K562 (cell line): Measurements from ENCODE around the gene SLC39A7. TPM values are rescaled to one million over a fixed set of nuclear protein-coding genes. Genes with fewer than 3 reads are reported as not detected.

Experiments
- ATF6 ChIP-seq: sonication (generic); formaldehyde crosslinking; IDR thresholded peaks from 2 replicates; pipeline ENCODE4 v1.4.0; 2020; ENCODE audit warnings: mild to moderate bottlenecking, missing genetic modification reagents
- ATF7 ChIP-seq: fragments of 450-650 bp; IDR thresholded peaks from 2 replicates; pipeline ENCODE4 v1.7.1; 2014; ENCODE audit warnings: mild to moderate bottlenecking, moderate library complexity
- MTA2 ChIP-seq: fragments of 450-650 bp; IDR thresholded peaks from 2 replicates; pipeline ENCODE4 v1.6.1; 2016; ENCODE audit warnings: low read depth
- ZNF518B ChIP-seq: fragments of 250-450 bp; sonication (Bioruptor Pico); IDR thresholded peaks from 2 replicates; pipeline ENCODE4 v1.5.0; 2021; ENCODE audit warnings: mild to moderate bottlenecking, moderate library complexity
- polyA plus RNA-seq, 8 experiments: library from polyadenylated mRNA; depleted of rRNA in 4 of 8; stranded (reverse) in 5 of 8; unstranded in 3 of 8; fragments of >200 nt; fragmentation: Nextera tagmentation in 2 of 8; fragmentation: Illumina TruSeq in 1 of 8; extraction: Ambion mirVana in 2 of 8; extraction: Trizol in 1 of 8; gene quantifications; 2 replicates each; pipeline versions ENCODE4 v1.2.1 to v1.2.3, GENCODE V29; 2011 to 2014; ENCODE audit warnings: inconsistent platforms in 1 of 8, missing spikeins in 1 of 8
- total RNA-seq, 7 experiments: library from RNA; depleted of rRNA in 6 of 7; stranded (reverse); fragments of >200 nt in 6 of 7; fragmentation: Illumina TruSeq in 2 of 7; extraction: Trizol in 2 of 7; gene quantifications; 2 replicates each; pipeline versions ENCODE4 v1.2.1 to v1.2.3, GENCODE V29; 2011 to 2021; ENCODE audit warnings: low replicate concordance in 1 of 7
- TF ChIP-seq, protein P1 (sequence below): sonication (generic); formaldehyde crosslinking; IDR thresholded peaks from 2 replicates; pipeline ENCODE4 v1.8.0; 2023; ENCODE audit warnings: mild to moderate bottlenecking, missing genetic modification reagents
- TF ChIP-seq, protein P2 (sequence below), 2 experiments: fragments of 450-650 bp; formaldehyde crosslinking in 1 of 2; IDR thresholded peaks; 2 replicates each; pipeline versions ENCODE4 v1.4.0 to v1.6.1; 2014 to 2020; ENCODE audit warnings: mild to moderate bottlenecking in 2 of 2, borderline replicate concordance in 1 of 2, low read depth in 1 of 2

SLC39A7 gene
- total and polyA plus RNA-seq, 9 of the 15 experiments (the other 6 are each of a cell fraction or from before 2014, with no cell fraction given): 21.7 to 169 (median 121) TPM

DNA sequence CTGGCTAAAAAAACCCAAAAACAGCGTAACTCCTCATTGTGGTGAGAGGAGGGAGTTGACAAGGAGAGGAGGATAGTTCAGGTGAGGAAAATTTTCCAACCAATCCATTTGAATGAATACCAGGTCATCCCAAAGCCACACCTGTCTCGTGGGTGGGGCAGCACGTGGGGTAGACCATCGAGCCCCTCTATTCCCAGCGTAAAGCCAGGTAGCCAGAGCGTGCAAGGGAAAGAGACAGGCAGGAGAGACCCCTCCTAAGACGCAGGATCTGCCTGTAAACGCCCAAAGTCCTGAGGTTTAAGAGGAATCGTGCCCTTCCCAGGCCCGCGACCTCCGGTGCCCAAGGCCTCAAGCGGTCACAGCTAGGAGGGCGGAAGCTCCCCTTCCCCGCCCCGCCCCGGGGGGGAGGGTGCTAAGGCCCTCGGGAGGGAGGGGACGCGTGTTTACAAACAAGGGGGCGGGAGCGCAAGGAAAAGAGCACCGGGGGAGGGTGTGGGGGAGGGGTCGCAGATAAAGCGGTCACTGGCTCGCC, 914 bp upstream of the SLC39A7 start (continued):
- TF ChIP-seq ZNF518B: no peak
- no peak for TF ChIP-seq ATF6 (CRISPR knock-in tag)
- no peak for TF ChIP-seq ATF7
- TF ChIP-seq, protein P1, sequence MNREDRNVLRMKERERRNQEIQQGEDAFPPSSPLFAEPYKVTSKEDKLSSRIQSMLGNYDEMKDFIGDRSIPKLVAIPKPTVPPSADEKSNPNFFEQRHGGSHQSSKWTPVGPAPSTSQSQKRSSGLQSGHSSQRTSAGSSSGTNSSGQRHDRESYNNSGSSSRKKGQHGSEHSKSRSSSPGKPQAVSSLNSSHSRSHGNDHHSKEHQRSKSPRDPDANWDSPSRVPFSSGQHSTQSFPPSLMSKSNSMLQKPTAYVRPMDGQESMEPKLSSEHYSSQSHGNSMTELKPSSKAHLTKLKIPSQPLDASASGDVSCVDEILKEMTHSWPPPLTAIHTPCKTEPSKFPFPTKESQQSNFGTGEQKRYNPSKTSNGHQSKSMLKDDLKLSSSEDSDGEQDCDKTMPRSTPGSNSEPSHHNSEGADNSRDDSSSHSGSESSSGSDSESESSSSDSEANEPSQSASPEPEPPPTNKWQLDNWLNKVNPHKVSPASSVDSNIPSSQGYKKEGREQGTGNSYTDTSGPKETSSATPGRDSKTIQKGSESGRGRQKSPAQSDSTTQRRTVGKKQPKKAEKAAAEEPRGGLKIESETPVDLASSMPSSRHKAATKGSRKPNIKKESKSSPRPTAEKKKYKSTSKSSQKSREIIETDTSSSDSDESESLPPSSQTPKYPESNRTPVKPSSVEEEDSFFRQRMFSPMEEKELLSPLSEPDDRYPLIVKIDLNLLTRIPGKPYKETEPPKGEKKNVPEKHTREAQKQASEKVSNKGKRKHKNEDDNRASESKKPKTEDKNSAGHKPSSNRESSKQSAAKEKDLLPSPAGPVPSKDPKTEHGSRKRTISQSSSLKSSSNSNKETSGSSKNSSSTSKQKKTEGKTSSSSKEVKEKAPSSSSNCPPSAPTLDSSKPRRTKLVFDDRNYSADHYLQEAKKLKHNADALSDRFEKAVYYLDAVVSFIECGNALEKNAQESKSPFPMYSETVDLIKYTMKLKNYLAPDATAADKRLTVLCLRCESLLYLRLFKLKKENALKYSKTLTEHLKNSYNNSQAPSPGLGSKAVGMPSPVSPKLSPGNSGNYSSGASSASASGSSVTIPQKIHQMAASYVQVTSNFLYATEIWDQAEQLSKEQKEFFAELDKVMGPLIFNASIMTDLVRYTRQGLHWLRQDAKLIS (CRISPR knock-in tag): no peak
- TF ChIP-seq MTA2: no peak
- TF ChIP-seq, protein P2, sequence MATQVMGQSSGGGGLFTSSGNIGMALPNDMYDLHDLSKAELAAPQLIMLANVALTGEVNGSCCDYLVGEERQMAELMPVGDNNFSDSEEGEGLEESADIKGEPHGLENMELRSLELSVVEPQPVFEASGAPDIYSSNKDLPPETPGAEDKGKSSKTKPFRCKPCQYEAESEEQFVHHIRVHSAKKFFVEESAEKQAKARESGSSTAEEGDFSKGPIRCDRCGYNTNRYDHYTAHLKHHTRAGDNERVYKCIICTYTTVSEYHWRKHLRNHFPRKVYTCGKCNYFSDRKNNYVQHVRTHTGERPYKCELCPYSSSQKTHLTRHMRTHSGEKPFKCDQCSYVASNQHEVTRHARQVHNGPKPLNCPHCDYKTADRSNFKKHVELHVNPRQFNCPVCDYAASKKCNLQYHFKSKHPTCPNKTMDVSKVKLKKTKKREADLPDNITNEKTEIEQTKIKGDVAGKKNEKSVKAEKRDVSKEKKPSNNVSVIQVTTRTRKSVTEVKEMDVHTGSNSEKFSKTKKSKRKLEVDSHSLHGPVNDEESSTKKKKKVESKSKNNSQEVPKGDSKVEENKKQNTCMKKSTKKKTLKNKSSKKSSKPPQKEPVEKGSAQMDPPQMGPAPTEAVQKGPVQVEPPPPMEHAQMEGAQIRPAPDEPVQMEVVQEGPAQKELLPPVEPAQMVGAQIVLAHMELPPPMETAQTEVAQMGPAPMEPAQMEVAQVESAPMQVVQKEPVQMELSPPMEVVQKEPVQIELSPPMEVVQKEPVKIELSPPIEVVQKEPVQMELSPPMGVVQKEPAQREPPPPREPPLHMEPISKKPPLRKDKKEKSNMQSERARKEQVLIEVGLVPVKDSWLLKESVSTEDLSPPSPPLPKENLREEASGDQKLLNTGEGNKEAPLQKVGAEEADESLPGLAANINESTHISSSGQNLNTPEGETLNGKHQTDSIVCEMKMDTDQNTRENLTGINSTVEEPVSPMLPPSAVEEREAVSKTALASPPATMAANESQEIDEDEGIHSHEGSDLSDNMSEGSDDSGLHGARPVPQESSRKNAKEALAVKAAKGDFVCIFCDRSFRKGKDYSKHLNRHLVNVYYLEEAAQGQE (IDR thresholded peaks at IDR 0.05; ENCODE audit: borderline replicate concordance): no peak
- TF ChIP-seq, protein P2 (CRISPR knock-in tag; IDR thresholded peaks at IDR 0.05; ENCODE audit: low read depth): no peak
